Testis (tissue), 2 donors: ENCODE measurements around the gene FRY.

Experiments
- POLR2A ChIP-seq: fragments of 450-650 bp; IDR thresholded peaks from one replicate; pipeline ENCODE4 v1.6.1; 2017; ENCODE audit warnings: antibody characterized with exemption, mild to moderate bottlenecking, moderate library complexity
- TF ChIP-seq, protein P1 (sequence below), 3 experiments: fragments of 450-650 bp in 2 of 3; fragments of 200-600 bp in 1 of 3; sonication (generic) in 1 of 3; IDR thresholded peaks; one replicate each; pipeline ENCODE4 v1.5.1; 2016 to 2019; ENCODE audit warnings: antibody characterized with exemption in 3 of 3, mild to moderate bottlenecking in 2 of 3, moderate library complexity in 1 of 3

DNA sequence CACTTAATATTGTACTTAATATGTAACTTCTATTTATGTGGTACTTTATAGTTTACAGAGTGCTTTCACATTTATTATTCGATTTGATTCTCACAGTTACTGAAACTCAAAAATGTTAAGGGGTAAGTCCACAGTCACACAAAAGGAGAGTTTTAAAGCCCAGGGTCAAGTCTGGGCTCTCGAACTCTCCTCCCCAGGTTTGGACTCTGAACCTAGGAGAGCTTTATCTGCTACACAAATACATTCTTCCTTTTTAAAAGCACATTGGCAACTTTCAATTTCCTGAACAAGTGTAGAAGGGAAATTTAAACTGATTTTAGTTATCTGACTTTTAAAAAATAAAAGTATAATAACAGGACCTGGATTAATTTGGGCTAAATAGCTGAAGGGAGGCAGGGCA lies 144.4 kb downstream of the FRY start:
- no peak for TF ChIP-seq POLR2A
- TF ChIP-seq, protein P1, sequence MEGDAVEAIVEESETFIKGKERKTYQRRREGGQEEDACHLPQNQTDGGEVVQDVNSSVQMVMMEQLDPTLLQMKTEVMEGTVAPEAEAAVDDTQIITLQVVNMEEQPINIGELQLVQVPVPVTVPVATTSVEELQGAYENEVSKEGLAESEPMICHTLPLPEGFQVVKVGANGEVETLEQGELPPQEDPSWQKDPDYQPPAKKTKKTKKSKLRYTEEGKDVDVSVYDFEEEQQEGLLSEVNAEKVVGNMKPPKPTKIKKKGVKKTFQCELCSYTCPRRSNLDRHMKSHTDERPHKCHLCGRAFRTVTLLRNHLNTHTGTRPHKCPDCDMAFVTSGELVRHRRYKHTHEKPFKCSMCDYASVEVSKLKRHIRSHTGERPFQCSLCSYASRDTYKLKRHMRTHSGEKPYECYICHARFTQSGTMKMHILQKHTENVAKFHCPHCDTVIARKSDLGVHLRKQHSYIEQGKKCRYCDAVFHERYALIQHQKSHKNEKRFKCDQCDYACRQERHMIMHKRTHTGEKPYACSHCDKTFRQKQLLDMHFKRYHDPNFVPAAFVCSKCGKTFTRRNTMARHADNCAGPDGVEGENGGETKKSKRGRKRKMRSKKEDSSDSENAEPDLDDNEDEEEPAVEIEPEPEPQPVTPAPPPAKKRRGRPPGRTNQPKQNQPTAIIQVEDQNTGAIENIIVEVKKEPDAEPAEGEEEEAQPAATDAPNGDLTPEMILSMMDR (IDR thresholded peaks at IDR 0.05) = no peak
